Right lobe of liver (tissue), 4 donors: ENCODE measurements around the gene SLC9A3.

Source experiments
- CTCF ChIP-seq, 4 donors: fragments of 200-600 bp in 3 of 4; fragments of 450-650 bp in 1 of 4; IDR thresholded peaks; one replicate each; pipeline versions ENCODE4 v1.5.1 to v1.8.0; 2016 to 2022; ENCODE audit warnings: antibody characterized with exemption in 4 of 4, mild to moderate bottlenecking in 2 of 4
- POLR2A ChIP-seq: fragments of 450-650 bp; IDR thresholded peaks from one replicate; pipeline ENCODE4 v1.6.1; 2017; ENCODE audit warnings: antibody characterized with exemption, mild to moderate bottlenecking
- donor health status: DM: no; HTN: no; CAD: no.
- donor health status: DM: no; HTN: no; CAD: no.
- donor health status: DM: no; HTN: yes; CAD: no.

GRCh38 chr5:441996-442334 lies 82.3 kb downstream of the SLC9A3 start:
- TF ChIP-seq CTCF (IDR thresholded peaks at IDR 0.05) (no peak), POLR2A (no peak)
